HepG2 (cell line): ENCODE measurements around the gene SIVA1. TPM values are rescaled to one million over a fixed set of nuclear protein-coding genes. Genes with fewer than 3 reads are reported as not detected.

ENCODE experiments used
- CEBPB ChIP-seq: IDR thresholded peaks from 2 replicates; pipeline ENCODE4 v1.6.1; 2011; ENCODE audit warnings: low read depth, low read length, improper control_type of control experiment, borderline replicate concordance
- CREB1 ChIP-seq, 2 experiments: fragments of 450-650 bp in 1 of 2; IDR thresholded peaks; 2 replicates each; pipeline ENCODE4 v1.6.1; 2016 to 2017; ENCODE audit warnings: control low read depth in 1 of 2, mild to moderate bottlenecking in 1 of 2, missing compliant biosample characterization in 1 of 2, missing genetic modification characterization in 1 of 2
- FOXA3 ChIP-seq: IDR thresholded peaks from 2 replicates; pipeline ENCODE4 v1.6.1; 2016; ENCODE audit warnings: missing genetic modification reagents, missing compliant biosample characterization
- ISL2 ChIP-seq: sonication (generic); formaldehyde crosslinking; IDR thresholded peaks from 2 replicates; pipeline ENCODE4 v1.5.0; 2020; ENCODE audit warnings: missing genetic modification reagents
- MYPOP ChIP-seq: sonication (generic); formaldehyde crosslinking; IDR thresholded peaks from 2 replicates; pipeline ENCODE4 v1.8.1; 2023; ENCODE audit warnings: mild to moderate bottlenecking, moderate library complexity, missing genetic modification reagents
- PRMT3 ChIP-seq: sonication (generic); formaldehyde crosslinking; IDR thresholded peaks from 2 replicates; pipeline ENCODE4 v1.8.1; 2022; ENCODE audit warnings: low read depth, mild to moderate bottlenecking, moderate library complexity, missing genetic modification reagents, borderline replicate concordance
- U2AF2 ChIP-seq: fragments of 200-400 bp; formaldehyde crosslinking; IDR thresholded peaks from 2 replicates; pipeline ENCODE4 v1.6.1; 2017; ENCODE audit warnings: low read depth, mild to moderate bottlenecking, low read length
- UBTF ChIP-seq: sonication (generic); formaldehyde crosslinking; IDR thresholded peaks from 2 replicates; pipeline ENCODE4 v1.4.0; 2020; ENCODE audit warnings: mild to moderate bottlenecking, missing genetic modification reagents
- WIZ ChIP-seq: sonication (generic); formaldehyde crosslinking; IDR thresholded peaks from 2 replicates; pipeline ENCODE4 v1.5.1; 2020; ENCODE audit warnings: mild to moderate bottlenecking, missing genetic modification reagents
- ZBED4 ChIP-seq: sonication (generic); formaldehyde crosslinking; IDR thresholded peaks from 2 replicates; pipeline ENCODE4 v1.4.0; 2020; ENCODE audit warnings: missing genetic modification reagents, borderline replicate concordance
- ZBTB39 ChIP-seq: sonication (generic); formaldehyde crosslinking; IDR thresholded peaks from 2 replicates; pipeline ENCODE4 v1.5.0; 2020; ENCODE audit warnings: missing genetic modification reagents
- ZC3H13 ChIP-seq: sonication (generic); formaldehyde crosslinking; IDR thresholded peaks from 2 replicates; pipeline ENCODE4 v1.8.1; 2023; ENCODE audit warnings: mild to moderate bottlenecking, missing genetic modification reagents, moderate library complexity
- ZNF329 ChIP-seq: sonication (generic); formaldehyde crosslinking; IDR thresholded peaks from 2 replicates; pipeline ENCODE4 v1.9.0; 2021; ENCODE audit warnings: low read depth, mild to moderate bottlenecking, missing genetic modification reagents
- ZNF350 ChIP-seq: sonication (generic); formaldehyde crosslinking; IDR thresholded peaks from 2 replicates; pipeline ENCODE4 v1.4.0; 2020; ENCODE audit warnings: mild to moderate bottlenecking, low read depth, missing genetic modification reagents, borderline replicate concordance
- ZNF451 ChIP-seq: sonication (generic); formaldehyde crosslinking; IDR thresholded peaks from 2 replicates; pipeline ENCODE4 v1.5.0; 2020; ENCODE audit warnings: mild to moderate bottlenecking, missing genetic modification reagents
- ZNF615 ChIP-seq: sonication (generic); formaldehyde crosslinking; IDR thresholded peaks from 2 replicates; pipeline ENCODE4 v1.5.0; 2020; ENCODE audit warnings: mild to moderate bottlenecking, missing genetic modification reagents, borderline replicate concordance
- ZSCAN21 ChIP-seq: sonication (generic); formaldehyde crosslinking; IDR thresholded peaks from 2 replicates; pipeline ENCODE4 v1.8.0; 2022; ENCODE audit warnings: mild to moderate bottlenecking, missing genetic modification reagents, moderate library complexity, borderline replicate concordance
- polyA plus RNA-seq, 8 experiments: library from polyadenylated mRNA; depleted of rRNA in 3 of 8; stranded (reverse) in 7 of 8; unstranded in 1 of 8; fragments of >200 nt; fragmentation: Illumina TruSeq in 4 of 8; extraction: Trizol in 4 of 8; gene quantifications; 2 replicates each; pipeline versions ENCODE4 v1.2.1 to v1.2.3, GENCODE V29; 2011 to 2016; ENCODE audit warnings: low read depth in 4 of 8, missing spikeins in 1 of 8, mixed read lengths in 1 of 8; ENCODE audit not compliant: insufficient read depth in 1 of 8
- total RNA-seq, 5 experiments: library from RNA; depleted of rRNA; stranded (reverse); fragments of >200 nt; fragmentation: Illumina TruSeq; extraction: Trizol; gene quantifications; 2 replicates each; pipeline ENCODE4 v1.2.3, GENCODE V29; 2016; ENCODE audit warnings: low read depth in 1 of 5

Gene SIVA1
- total and polyA plus RNA-seq, 2 of the 13 experiments (the other 11 are each of a cell fraction or from before 2014, with no cell fraction given), result 123 to 186 TPM

GRCh38 chr14:104800771-104801519, 48.0 kb downstream of the SIVA1 start, which contains the start of gene ZBTB42 (continued):
- TF ChIP-seq ZBED4 (CRISPR knock-in tag) (peak; percentile 47; the same call in 1 of the 2 replicates), CREB1 (IDR thresholded peaks at IDR 0.05) (0 out of 2 replicates have a peak, but pooled peaks have one; percentile 11), CREB1 (CRISPR knock-in tag; IDR thresholded peaks at IDR 0.05) (no peak), ZNF350 (0 out of 2 replicates have a peak, but pooled peaks have one; percentile 31), ZNF615 (CRISPR knock-in tag) (no peak), U2AF2 (no peak), ZC3H13 (CRISPR knock-in tag) (peak; percentile 69; the same call in 1 of the 2 replicates), WIZ (CRISPR knock-in tag) (0 out of 2 replicates have a peak, but pooled peaks have one; percentile 32), ZBTB39 (0 out of 2 replicates have a peak, but pooled peaks have one; percentile 56), ISL2 (CRISPR knock-in tag) (no peak), FOXA3 (CRISPR knock-in tag) (peak; percentile 54), ZNF451 (CRISPR knock-in tag) (no peak), PRMT3 (CRISPR knock-in tag) (no peak), CEBPB (no peak), UBTF (CRISPR knock-in tag) (peak; percentile 65), ZNF329 (CRISPR knock-in tag) (no peak), MYPOP (CRISPR knock-in tag) (peak; percentile 86; the same call in 1 of the 2 replicates), ZSCAN21 (peak; percentile 39; the same call in 1 of the 2 replicates)
